GM19328 (cell line): ENCODE results near the gene RNF215.

Source experiments
- ATAC-seq: cut with Tn5 transposase; IDR thresholded peaks from one replicate; pipeline ENCODE4 v1.9.1; 2021; ENCODE audit warnings: mild to moderate bottlenecking, moderate library complexity; ENCODE audit not compliant: unreplicated experiment

RNF215 gene

DNA sequence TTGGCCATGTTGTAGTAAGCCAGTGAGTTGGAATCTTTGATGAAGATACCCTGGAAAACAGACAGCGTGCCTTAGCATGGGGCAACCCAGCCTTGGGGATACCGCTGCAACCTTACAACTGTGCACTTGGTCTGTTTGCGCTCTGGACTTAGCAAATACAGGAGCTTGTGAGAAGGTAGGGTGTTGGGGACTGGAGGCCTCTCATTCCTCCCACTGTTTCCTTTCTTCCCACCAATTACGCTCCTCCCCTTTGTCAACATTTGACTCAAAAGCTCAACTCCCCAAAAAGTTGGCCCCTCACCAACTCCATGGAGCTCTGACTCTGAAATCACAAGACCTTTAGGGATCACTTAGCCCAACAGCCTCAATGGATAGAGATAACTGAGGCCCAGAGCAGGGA lies 52.6 kb downstream of the RNF215 start:
- no peak for ATAC-seq

DNA sequence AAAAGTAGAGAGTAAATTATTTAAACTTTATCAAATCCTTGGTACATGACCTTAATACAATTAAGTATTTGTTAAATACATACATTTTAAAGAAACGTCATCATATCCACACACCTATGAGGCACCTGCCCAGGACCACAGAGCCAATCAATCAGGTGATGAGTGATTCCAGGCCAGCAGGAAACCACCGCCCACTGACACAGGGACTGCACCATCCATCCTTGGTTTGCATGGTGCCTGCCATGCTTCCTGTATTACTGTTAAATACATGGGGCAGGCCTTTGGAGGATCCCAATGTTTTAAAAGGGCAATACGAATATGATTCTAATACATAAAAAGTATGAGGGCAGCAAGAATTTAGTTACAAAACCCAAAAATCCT lies 53.5 kb downstream of the RNF215 start:
- no peak for ATAC-seq

DNA sequence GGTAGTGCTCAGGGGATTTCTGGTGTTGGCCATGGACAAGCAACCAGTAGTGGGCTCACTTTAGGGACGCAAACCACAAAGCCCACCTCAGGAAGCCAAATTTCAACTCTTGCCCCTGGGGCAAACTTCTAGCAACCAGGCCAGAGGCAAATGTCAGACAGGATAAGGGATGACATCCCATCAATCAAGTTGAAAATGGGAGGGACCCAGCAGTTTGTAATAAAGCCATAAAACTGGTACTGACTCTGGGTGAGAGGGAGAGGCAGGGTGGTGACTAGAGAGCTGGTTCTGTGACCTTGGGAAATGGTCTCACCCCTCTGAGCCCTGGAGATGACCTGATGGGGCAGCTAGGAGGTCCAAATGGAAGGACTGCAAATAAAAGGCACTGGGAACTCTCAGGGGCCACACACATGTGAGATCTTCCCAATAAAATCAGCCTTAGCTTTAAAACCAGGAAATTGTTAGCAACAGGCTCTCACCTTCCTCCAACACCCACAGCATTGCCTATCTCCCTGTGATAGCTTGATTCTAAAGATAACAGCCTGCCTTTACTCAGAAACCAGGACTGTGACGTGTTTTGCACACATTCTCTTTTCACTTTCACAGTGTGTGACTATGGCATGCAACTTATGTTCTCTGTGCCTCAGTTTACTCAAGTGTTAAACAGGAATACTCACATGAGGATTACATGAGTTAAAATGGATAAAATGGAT lies 54.1 kb downstream of the RNF215 start:
- ATAC-seq: no peak

DNA sequence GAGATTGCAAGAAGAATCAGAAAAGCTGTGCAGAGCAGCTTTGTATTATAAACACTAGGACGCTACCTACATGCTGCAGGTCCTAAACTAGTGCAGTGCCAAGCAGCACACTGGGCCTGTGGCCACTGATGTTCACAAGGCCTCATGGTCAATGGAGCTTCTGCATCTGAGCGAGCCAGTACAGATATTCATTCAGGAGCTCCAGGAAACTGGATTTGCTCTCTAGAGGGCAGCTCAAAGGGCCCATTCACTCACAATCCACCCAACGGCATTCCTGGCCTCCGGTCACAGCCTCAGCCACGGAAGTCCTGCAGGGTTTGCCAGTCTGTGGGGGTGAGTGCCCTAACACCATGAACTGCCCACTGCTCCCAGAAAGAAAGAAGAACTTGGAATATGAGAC lies 54.7 kb downstream of the RNF215 start:
- ATAC-seq: no peak
